OCI-LY7 (cell line): ENCODE results near the gene WWOX. TPM values are rescaled to one million over a fixed set of nuclear protein-coding genes. Genes with fewer than 3 reads are reported as not detected.

Source experiments
- BruUV-seq: library from RNA; stranded (reverse); fragments of 400-500 nt; replicated peaks from 2 replicates; lab custom pipeline; 2021; lab: Mats Ljungman, UMichigan
- CTCF ChIA-PET: fragments of 300-600 bp; sonication (Branson Sonifier 250); formaldehyde crosslinking; loops from one replicate; lab custom pipeline; 2022; ENCODE audit warnings: antibody characterized with exemption; ENCODE audit not compliant: unreplicated experiment; lab: Charles Lee
- POLR2A ChIA-PET: fragments of 300-600 bp; sonication (Branson Sonifier 250); formaldehyde crosslinking; loops from one replicate; lab custom pipeline; 2022; ENCODE audit warnings: antibody characterized with exemption; lab: Charles Lee
- DNase-seq: peaks from one replicate; pipeline ENCODE4 v3.0.0-alpha.2; 2015; ENCODE audit warnings: low spot score
- H2AFZ ChIP-seq: fragments of 200-600 bp; sonication (generic), shearing (Covaris generic); 2 replicates; pipeline ENCODE4 v1.6.1; 2014; ENCODE audit warnings: mild to moderate bottlenecking, antibody characterized with exemption, low read length, moderate library complexity
- H3K27ac ChIP-seq: fragments of 200-600 bp; sonication (generic); 2 replicates; pipeline ENCODE4 v1.5.1; 2014; ENCODE audit warnings: mixed run types, low read depth, mild to moderate bottlenecking, moderate library complexity, low read length, inconsistent platforms; ENCODE audit not compliant: poor library complexity, severe bottlenecking
- H3K36me3 ChIP-seq: fragments of 200-600 bp; sonication (generic); 2 replicates; pipeline ENCODE4 v1.6.1; 2014; ENCODE audit warnings: mild to moderate bottlenecking, antibody characterized with exemption, low read length, moderate library complexity, mixed read lengths; ENCODE audit not compliant: insufficient read depth
- H3K4me1 ChIP-seq: fragments of 200-600 bp; sonication (generic); 2 replicates; pipeline ENCODE4 v1.5.1; 2014; ENCODE audit warnings: mild to moderate bottlenecking, low read length; ENCODE audit not compliant: insufficient read depth, poor library complexity, severe bottlenecking
- H3K4me2 ChIP-seq: fragments of 200-600 bp; sonication (generic); 2 replicates; pipeline ENCODE4 v1.6.1; 2014; ENCODE audit warnings: mild to moderate bottlenecking, low read length
- H3K4me3 ChIP-seq: fragments of 200-600 bp; sonication (generic); 2 replicates; pipeline ENCODE4 v1.5.1; 2014; ENCODE audit warnings: mild to moderate bottlenecking, low read depth, low read length; ENCODE audit not compliant: poor library complexity, severe bottlenecking
- H3K79me2 ChIP-seq: fragments of 200-600 bp; sonication (generic); 2 replicates; pipeline ENCODE4 v1.6.1; 2016; ENCODE audit warnings: low read depth, mild to moderate bottlenecking, low read length, moderate library complexity, mixed read lengths; ENCODE audit not compliant: insufficient read depth
- H3K9me2 ChIP-seq: fragments of 200-600 bp; sonication (generic); 2 replicates; pipeline ENCODE4 v1.6.1; 2016; ENCODE audit warnings: mild to moderate bottlenecking, low read length, mixed read lengths; ENCODE audit not compliant: insufficient read depth
- H3K9me3 ChIP-seq: fragments of 200-600 bp; sonication (generic); 2 replicates; pipeline ENCODE4 v1.6.1; 2014; ENCODE audit warnings: mild to moderate bottlenecking, mixed run types, low read length, mixed read lengths
- H4K20me1 ChIP-seq: fragments of 200-600 bp; sonication (generic); 2 replicates; pipeline ENCODE4 v1.6.1; 2014; ENCODE audit warnings: mild to moderate bottlenecking, antibody characterized with exemption, low read length, moderate library complexity, mixed read lengths; ENCODE audit not compliant: insufficient read depth
- EZH2phosphoT487 ChIP-seq: fragments of 200-600 bp; sonication (generic); IDR thresholded peaks from 2 replicates; pipeline ENCODE4 v1.6.1; 2018; ENCODE audit warnings: low read depth, borderline replicate concordance, mild to moderate bottlenecking, mixed run types, antibody characterized with exemption, low read length, moderate library complexity, mixed read lengths
- intact Hi-C: fragments of 100-400 bp; cut with micrococcal nuclease; formaldehyde crosslinking; loops from one replicate; pipeline ENCODE4 v1.10.0; 2022; ENCODE audit not compliant: unreplicated experiment
- total RNA-seq, 2 experiments: library from RNA; depleted of rRNA in 1 of 2; stranded (reverse); fragments of >200 nt in 1 of 2; shearing (Covaris generic) in 1 of 2; gene quantifications; 2 replicates each; pipeline ENCODE4 v1.2.3, GENCODE V29; 2014 to 2022
- TF ChIP-seq, protein P1 (sequence below): fragments of 200-600 bp; sonication (generic); conservative IDR thresholded peaks from 2 replicates; pipeline ENCODE4 v1.5.1; 2014; ENCODE audit warnings: mild to moderate bottlenecking, antibody characterized with exemption, low read length, moderate library complexity, mixed read lengths

Gene WWOX
- total RNA-seq, 2 experiments from 2014 or later: 40.2 to 47.6 TPM

DNA sequence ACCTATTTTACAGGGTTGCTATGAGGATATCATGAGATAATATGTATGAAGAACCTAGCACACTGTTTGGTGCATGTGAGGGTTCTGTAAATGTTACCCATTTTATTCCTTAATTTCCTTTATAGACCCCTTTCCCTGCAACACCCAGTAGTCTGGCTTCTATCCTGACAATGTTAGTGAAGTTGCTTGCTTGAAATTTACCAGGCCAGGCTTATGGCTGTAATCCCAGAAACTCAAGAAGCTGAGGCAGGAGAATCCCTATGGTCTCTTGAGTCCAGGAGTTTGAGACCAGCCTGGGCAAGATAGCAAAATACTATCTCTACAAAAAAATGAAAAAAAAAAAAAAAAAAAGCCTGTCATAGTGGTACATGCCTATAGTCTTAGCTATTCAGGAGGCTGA, 779.1 kb downstream of the WWOX start:
- H3K9me2 ChIP-seq: no peaks in the 10 kb centered on the region
- no peak overlapping the region for H3K4me2 ChIP-seq
- no TSS peak for BruUV-seq
- no peak overlapping the region for H3K27ac ChIP-seq
- H3K4me1 ChIP-seq: no peaks in the 10 kb centered on the region
- TF ChIP-seq, protein P1, sequence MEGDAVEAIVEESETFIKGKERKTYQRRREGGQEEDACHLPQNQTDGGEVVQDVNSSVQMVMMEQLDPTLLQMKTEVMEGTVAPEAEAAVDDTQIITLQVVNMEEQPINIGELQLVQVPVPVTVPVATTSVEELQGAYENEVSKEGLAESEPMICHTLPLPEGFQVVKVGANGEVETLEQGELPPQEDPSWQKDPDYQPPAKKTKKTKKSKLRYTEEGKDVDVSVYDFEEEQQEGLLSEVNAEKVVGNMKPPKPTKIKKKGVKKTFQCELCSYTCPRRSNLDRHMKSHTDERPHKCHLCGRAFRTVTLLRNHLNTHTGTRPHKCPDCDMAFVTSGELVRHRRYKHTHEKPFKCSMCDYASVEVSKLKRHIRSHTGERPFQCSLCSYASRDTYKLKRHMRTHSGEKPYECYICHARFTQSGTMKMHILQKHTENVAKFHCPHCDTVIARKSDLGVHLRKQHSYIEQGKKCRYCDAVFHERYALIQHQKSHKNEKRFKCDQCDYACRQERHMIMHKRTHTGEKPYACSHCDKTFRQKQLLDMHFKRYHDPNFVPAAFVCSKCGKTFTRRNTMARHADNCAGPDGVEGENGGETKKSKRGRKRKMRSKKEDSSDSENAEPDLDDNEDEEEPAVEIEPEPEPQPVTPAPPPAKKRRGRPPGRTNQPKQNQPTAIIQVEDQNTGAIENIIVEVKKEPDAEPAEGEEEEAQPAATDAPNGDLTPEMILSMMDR: no peak
- TF ChIP-seq EZH2phosphoT487: no peak
- CTCF ChIA-PET: no interaction called here
- intact Hi-C loops: no loop called here
- no peaks in the 10 kb centered on the region for H3K9me3 ChIP-seq
- H2AFZ ChIP-seq: no peak overlapping the region
- no peaks in the 10 kb centered on the region for H3K79me2 ChIP-seq
- no peaks in the 10 kb centered on the region for H3K36me3 ChIP-seq
- no peak overlapping the region for H3K4me3 ChIP-seq
- DNase-seq: no peak
- H4K20me1 ChIP-seq: no peaks in the 10 kb centered on the region
- POLR2A ChIA-PET: interaction anchor here (0.7 kb wide), 1 partner anchor 708 kb away, joined by 4 read pairs; no protein-coding TSS in a partner anchor

DNA sequence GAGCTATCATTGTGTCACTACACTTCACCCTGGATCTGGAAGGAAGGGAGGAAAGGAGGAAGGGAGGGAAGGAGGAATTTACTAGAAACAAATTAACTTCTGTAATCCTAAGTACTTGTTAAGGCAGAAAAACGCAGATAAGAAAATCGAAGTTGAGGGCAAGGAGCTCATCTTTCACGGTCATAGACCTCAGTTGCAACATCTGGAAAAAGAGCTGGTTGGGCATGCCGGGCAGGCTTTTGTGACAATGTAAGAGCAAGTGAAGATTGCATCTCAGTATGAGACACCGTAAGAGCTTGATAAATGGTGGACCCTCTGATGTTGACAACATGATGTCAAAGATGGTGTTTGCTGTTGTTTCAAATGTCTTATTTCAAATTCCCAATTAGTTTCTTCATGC, 779.6 kb downstream of the WWOX start:
- Histone ChIP-seq H3K4me3 (no peak overlapping the region), H2AFZ (no peak overlapping the region), H3K9me2 (no peaks in the 10 kb centered on the region), H3K36me3 (no peaks in the 10 kb centered on the region), H3K9me3 (no peaks in the 10 kb centered on the region), H3K79me2 (no peaks in the 10 kb centered on the region), H4K20me1 (no peaks in the 10 kb centered on the region), H3K4me2 (no peak overlapping the region), H3K27ac (no peak overlapping the region), H3K4me1 (no peaks in the 10 kb centered on the region)
- no peak for DNase-seq
- POLR2A ChIA-PET: interaction anchor here (0.7 kb wide), 1 partner anchor 707 kb away, joined by 4 read pairs; no protein-coding TSS in a partner anchor
- CTCF ChIA-PET: no interaction called here
- no TSS peak for BruUV-seq
- TF ChIP-seq, protein P1: no peak
- TF ChIP-seq EZH2phosphoT487: no peak
- intact Hi-C loops: no loop called here

DNA sequence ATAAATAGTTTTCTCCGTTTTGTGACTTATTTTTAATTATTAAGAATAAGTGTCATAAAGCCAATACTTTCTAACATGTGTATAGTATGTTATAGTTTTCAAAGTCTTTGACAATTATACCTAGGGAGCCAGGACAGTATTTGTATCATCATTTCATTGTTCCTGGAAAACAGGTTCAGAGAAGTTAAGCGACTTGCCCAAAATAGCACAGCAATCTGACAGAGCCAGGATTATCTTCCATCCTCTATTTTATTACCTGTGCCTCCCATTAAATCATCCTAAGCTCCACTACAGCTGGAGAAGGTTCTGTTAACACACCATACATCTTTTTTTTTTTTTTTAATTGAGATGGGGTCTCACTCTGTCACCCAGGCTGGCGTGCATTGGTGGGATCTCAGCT, 782.7 kb downstream of the WWOX start:
- H3K4me2 ChIP-seq: no peak overlapping the region
- H3K27ac ChIP-seq: no peak overlapping the region
- H3K79me2 ChIP-seq: no peaks in the 10 kb centered on the region
- H3K9me3 ChIP-seq: no peaks in the 10 kb centered on the region
- no peak overlapping the region for H3K4me3 ChIP-seq
- no peaks in the 10 kb centered on the region for H3K9me2 ChIP-seq
- H3K4me1 ChIP-seq: no peaks in the 10 kb centered on the region
- TF ChIP-seq, protein P1: no peak
- TF ChIP-seq EZH2phosphoT487: no peak
- H3K36me3 ChIP-seq: no peaks in the 10 kb centered on the region
- intact Hi-C loops: no loop called here
- no peaks in the 10 kb centered on the region for H4K20me1 ChIP-seq
- ChIA-PET POLR2A (interaction anchor here (0.7 kb wide), 2 partner anchors 35 to 621 kb away, joined by 3 read pairs; no protein-coding TSS in a partner anchor), CTCF (no interaction called here)
- no TSS peak for BruUV-seq
- DNase-seq: no peak
- H2AFZ ChIP-seq: no peak overlapping the region
